MM.1S (cell line): ENCODE results near the gene TMC1.

Experiments
- DNase-seq: peaks from one replicate; pipeline ENCODE4 v3.0.0-alpha.2; 2015
- H2AFZ ChIP-seq: fragments of 300-600 bp; sonication (generic); 2 replicates; pipeline ENCODE4 v1.6.0; 2016; ENCODE audit warnings: antibody characterized with exemption, low read length
- H3F3A ChIP-seq: fragments of 300-600 bp; sonication (generic); 2 replicates; pipeline ENCODE4 v1.6.1; 2016; ENCODE audit warnings: mild to moderate bottlenecking, antibody characterized with exemption, low read length, moderate library complexity, mixed read lengths; ENCODE audit not compliant: insufficient read depth
- H3K27ac ChIP-seq: fragments of 300-600 bp; sonication (generic); 2 replicates; pipeline ENCODE4 v1.5.1; 2016; ENCODE audit warnings: mild to moderate bottlenecking, low read length
- H3K27me3 ChIP-seq: fragments of 300-600 bp; sonication (generic); replicated peaks from 2 replicates; pipeline ENCODE4 v1.6.0; 2016; ENCODE audit warnings: low read length; ENCODE audit not compliant: insufficient read depth
- H3K36me3 ChIP-seq: fragments of 300-600 bp; sonication (generic); replicated peaks from 2 replicates; pipeline ENCODE4 v1.6.1; 2016; ENCODE audit warnings: mild to moderate bottlenecking, low read length, mixed read lengths; ENCODE audit not compliant: insufficient read depth
- H3K4me1 ChIP-seq: fragments of 300-600 bp; sonication (generic); 2 replicates; pipeline ENCODE4 v1.6.1; 2016; ENCODE audit warnings: low read length, mixed read lengths
- H3K4me2 ChIP-seq: fragments of 300-600 bp; sonication (generic); 2 replicates; pipeline ENCODE4 v1.6.0; 2016; ENCODE audit warnings: low read depth, low read length
- H3K4me3 ChIP-seq: fragments of 300-600 bp; sonication (generic); 2 replicates; pipeline ENCODE4 v1.5.1; 2016; ENCODE audit warnings: low read length, mixed read lengths
- H3K79me2 ChIP-seq: fragments of 300-600 bp; sonication (generic); 2 replicates; pipeline ENCODE4 v1.6.1; 2016; ENCODE audit warnings: mixed run types, low read length, mixed read lengths
- H3K9ac ChIP-seq: fragments of 300-600 bp; sonication (generic); 2 replicates; pipeline ENCODE4 v1.6.1; 2016; ENCODE audit warnings: low read length, mixed read lengths
- H3K9me2 ChIP-seq: fragments of 300-600 bp; sonication (generic); replicated peaks from 2 replicates; pipeline ENCODE4 v1.6.1; 2016; ENCODE audit warnings: mild to moderate bottlenecking, low read length, mixed read lengths; ENCODE audit not compliant: insufficient read depth
- H3K9me3 ChIP-seq: fragments of 300-600 bp; sonication (generic); replicated peaks from 2 replicates; pipeline ENCODE4 v1.6.1; 2016; ENCODE audit warnings: mild to moderate bottlenecking, low read length, mixed read lengths; ENCODE audit not compliant: insufficient read depth
- H4K20me1 ChIP-seq: fragments of 300-600 bp; sonication (generic); 2 replicates; pipeline ENCODE4 v1.6.1; 2016; ENCODE audit warnings: mild to moderate bottlenecking, low read length, moderate library complexity, mixed read lengths; ENCODE audit not compliant: insufficient read depth
- EZH2 ChIP-seq: fragments of 300-600 bp; sonication (generic); optimal IDR thresholded peaks from 2 replicates; pipeline ENCODE3; 2017; ENCODE audit warnings: low read depth, mild to moderate bottlenecking, antibody characterized with exemption, low read length, mixed read lengths
- EZH2phosphoT487 ChIP-seq: fragments of 300-600 bp; sonication (generic); IDR thresholded peaks from 2 replicates; pipeline ENCODE4 v1.6.1; 2018; ENCODE audit warnings: antibody characterized with exemption, low read length
- TF ChIP-seq, protein P1 (sequence below): fragments of 300-600 bp; sonication (generic); IDR thresholded peaks from 2 replicates; pipeline ENCODE4 v1.5.1; 2016; ENCODE audit warnings: antibody characterized with exemption, low read length, mixed read lengths

The TMC1 gene

DNA sequence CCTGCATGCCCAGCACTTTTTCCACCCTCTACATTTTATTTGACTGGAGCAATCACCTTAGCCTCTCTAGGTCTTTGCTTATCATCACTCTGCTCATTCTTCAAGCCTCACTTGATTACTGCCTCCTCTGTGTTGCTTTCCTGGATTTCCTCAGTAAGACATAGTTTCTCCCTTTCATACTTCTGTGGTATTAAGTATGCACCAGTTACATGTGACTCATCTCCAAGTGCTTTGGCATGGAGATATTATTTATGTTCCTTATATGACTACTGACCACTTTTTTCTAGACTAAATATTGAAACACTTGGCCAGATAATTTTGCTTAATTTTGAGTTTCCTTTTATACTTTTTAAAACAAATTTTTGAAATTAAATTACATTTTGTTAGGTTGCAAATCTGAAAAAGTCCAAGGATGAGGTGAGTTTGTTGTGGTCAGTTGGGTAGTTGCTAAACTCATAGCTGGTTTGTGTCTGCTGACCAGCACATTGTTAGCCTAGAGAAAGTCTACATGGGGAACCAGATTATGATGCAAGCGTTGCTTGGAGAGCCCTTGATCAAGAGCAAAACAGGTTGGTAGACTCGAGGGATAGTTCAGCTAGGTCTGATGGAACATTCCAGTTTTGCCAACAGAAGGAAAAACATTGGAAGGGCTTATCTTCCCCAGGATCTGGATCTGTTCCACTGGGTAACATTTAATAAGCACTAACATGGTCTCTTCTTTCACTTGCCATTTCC is 140.2 kb downstream of the TMC1 start:
- Histone ChIP-seq H3K4me2 (no peak overlapping the region), H3K27ac (no peak overlapping the region), H3K27me3 (no peaks in the 10 kb centered on the region), H4K20me1 (no peaks in the 10 kb centered on the region), H3K36me3 (no peaks in the 10 kb centered on the region), H2AFZ (no peak overlapping the region), H3K4me3 (no peak overlapping the region), H3K9me2 (no peaks in the 10 kb centered on the region), H3K9me3 (no peaks in the 10 kb centered on the region), H3K79me2 (no peaks in the 10 kb centered on the region), H3K4me1 (no peaks in the 10 kb centered on the region), H3K9ac (no peak overlapping the region), H3F3A (no peaks in the 10 kb centered on the region)
- DNase-seq: no peak
- TF ChIP-seq, protein P1, sequence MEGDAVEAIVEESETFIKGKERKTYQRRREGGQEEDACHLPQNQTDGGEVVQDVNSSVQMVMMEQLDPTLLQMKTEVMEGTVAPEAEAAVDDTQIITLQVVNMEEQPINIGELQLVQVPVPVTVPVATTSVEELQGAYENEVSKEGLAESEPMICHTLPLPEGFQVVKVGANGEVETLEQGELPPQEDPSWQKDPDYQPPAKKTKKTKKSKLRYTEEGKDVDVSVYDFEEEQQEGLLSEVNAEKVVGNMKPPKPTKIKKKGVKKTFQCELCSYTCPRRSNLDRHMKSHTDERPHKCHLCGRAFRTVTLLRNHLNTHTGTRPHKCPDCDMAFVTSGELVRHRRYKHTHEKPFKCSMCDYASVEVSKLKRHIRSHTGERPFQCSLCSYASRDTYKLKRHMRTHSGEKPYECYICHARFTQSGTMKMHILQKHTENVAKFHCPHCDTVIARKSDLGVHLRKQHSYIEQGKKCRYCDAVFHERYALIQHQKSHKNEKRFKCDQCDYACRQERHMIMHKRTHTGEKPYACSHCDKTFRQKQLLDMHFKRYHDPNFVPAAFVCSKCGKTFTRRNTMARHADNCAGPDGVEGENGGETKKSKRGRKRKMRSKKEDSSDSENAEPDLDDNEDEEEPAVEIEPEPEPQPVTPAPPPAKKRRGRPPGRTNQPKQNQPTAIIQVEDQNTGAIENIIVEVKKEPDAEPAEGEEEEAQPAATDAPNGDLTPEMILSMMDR: no peak
- TF ChIP-seq EZH2 (no peak), EZH2phosphoT487 (no peak)

DNA sequence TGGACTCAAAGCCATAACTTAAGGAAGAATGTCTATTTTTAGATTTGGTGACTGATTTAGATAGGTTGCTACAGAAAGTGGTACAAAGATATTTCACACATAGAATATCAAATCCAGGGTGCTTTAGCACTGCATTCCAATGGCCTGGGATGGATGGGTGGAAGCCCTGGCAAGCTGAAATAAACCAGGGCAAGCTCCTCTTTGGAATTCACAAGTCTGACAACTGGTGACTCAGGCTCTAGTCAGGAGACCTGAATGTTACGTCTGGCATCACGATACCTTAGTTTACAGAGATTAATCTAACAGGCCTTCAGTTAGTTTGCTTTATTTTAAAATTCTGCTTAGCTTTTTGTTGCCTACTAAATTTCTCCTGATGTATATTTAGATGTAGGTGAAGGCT is 144.0 kb downstream of the TMC1 start:
- Histone ChIP-seq H3K27me3 (no peaks in the 10 kb centered on the region), H4K20me1 (no peaks in the 10 kb centered on the region), H3K9me3 (no peaks in the 10 kb centered on the region), H3K4me2 (no peak overlapping the region), H3K36me3 (no peaks in the 10 kb centered on the region), H3K79me2 (no peaks in the 10 kb centered on the region), H3K4me1 (no peaks in the 10 kb centered on the region), H3K4me3 (no peak overlapping the region), H2AFZ (no peak overlapping the region), H3F3A (no peaks in the 10 kb centered on the region), H3K27ac (no peak overlapping the region), H3K9me2 (no peaks in the 10 kb centered on the region), H3K9ac (no peak overlapping the region)
- no peak for DNase-seq
- TF ChIP-seq, protein P1: no peak
- TF ChIP-seq EZH2phosphoT487 (no peak), EZH2 (no peak)

DNA sequence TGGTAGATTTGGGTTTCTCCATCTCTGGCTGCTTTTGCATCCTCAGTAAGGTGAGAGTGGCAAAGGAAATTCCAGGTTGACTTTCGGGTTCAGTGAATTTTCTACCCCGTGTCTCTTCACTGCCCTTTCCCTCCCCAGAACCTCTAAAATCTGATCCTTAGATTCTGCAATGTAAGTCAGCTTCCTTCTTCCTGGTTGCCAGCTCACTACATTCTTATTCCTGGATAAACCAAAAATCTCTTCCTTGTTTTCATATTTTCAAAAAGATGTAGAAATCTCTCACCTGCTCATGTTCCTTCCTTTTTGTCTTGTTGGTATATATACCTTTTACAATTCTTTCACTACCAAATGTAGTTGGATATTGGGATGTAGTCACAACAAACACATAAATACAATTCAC is 145.8 kb downstream of the TMC1 start:
- no peaks in the 10 kb centered on the region for H3F3A ChIP-seq
- H3K27me3 ChIP-seq: no peaks in the 10 kb centered on the region
- no peaks in the 10 kb centered on the region for H3K4me1 ChIP-seq
- H3K36me3 ChIP-seq: no peaks in the 10 kb centered on the region
- H3K9me2 ChIP-seq: no peaks in the 10 kb centered on the region
- no peak overlapping the region for H3K9ac ChIP-seq
- TF ChIP-seq EZH2 (no peak), EZH2phosphoT487 (no peak)
- TF ChIP-seq, protein P1: no peak
- H3K9me3 ChIP-seq: no peaks in the 10 kb centered on the region
- no peak for DNase-seq
- H3K27ac ChIP-seq: no peak overlapping the region
- H2AFZ ChIP-seq: no peak overlapping the region
- no peak overlapping the region for H3K4me3 ChIP-seq
- no peak overlapping the region for H3K4me2 ChIP-seq
- H3K79me2 ChIP-seq: no peaks in the 10 kb centered on the region
- no peaks in the 10 kb centered on the region for H4K20me1 ChIP-seq
